Measurements from ENCODE around the gene NMNAT2. TPM values are rescaled to one million over a fixed set of nuclear protein-coding genes. Genes with fewer than 3 reads are reported as not detected.

The NMNAT2 gene
- total RNA-seq, 1 donor from 2014 or later: 1.7 TPM

DNA sequence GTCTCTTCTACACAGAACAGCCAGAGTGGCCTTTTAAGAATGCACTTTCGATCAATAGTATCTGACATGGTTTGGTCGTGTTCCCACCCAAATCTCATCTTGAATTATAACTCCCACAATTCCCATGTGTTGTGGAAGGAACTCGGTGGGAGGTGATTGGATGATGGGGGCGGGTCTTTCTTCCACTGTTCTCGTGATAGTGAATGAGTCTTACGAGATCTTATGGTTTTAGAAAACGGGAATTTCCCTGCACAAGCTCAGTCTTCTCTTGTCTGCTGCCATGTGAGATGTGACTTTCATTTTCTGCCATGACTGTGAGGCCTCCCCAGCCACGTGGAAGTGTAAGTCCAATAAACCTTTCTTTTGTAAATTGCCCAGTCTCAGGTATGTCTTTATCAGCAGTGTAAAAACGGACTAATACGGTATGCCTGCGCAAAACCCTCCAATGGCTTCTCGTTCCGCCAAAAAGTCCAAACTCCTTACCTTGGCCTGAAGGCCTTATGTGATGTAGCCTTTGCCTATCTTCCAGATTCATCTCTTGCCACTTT, 31.1 kb upstream of the NMNAT2 start:
- Histone ChIP-seq H3K27ac (no peak overlapping the region), H3K9me3 (no peaks in the 10 kb centered on the region), H3K27me3 (no peaks in the 10 kb centered on the region), H3K4me3 (no peak overlapping the region), H3K36me3 (no peaks in the 10 kb centered on the region), H3K4me1 (no peaks in the 10 kb centered on the region)
- TF ChIP-seq, protein P1, sequence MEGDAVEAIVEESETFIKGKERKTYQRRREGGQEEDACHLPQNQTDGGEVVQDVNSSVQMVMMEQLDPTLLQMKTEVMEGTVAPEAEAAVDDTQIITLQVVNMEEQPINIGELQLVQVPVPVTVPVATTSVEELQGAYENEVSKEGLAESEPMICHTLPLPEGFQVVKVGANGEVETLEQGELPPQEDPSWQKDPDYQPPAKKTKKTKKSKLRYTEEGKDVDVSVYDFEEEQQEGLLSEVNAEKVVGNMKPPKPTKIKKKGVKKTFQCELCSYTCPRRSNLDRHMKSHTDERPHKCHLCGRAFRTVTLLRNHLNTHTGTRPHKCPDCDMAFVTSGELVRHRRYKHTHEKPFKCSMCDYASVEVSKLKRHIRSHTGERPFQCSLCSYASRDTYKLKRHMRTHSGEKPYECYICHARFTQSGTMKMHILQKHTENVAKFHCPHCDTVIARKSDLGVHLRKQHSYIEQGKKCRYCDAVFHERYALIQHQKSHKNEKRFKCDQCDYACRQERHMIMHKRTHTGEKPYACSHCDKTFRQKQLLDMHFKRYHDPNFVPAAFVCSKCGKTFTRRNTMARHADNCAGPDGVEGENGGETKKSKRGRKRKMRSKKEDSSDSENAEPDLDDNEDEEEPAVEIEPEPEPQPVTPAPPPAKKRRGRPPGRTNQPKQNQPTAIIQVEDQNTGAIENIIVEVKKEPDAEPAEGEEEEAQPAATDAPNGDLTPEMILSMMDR (IDR thresholded peaks at IDR 0.05): no peak
- no peak for TF ChIP-seq POLR2A (IDR thresholded peaks at IDR 0.05)
- no peak for TF ChIP-seq POLR2AphosphoS5 (IDR thresholded peaks at IDR 0.05; ENCODE audit: insufficient read depth in 1 of 2, low read depth in 1 of 2)
- DNase-seq (ENCODE audit: extremely low spot score in 2 of 2): no peak
- intact Hi-C loops (cut with DNase I): no loop called here

DNA sequence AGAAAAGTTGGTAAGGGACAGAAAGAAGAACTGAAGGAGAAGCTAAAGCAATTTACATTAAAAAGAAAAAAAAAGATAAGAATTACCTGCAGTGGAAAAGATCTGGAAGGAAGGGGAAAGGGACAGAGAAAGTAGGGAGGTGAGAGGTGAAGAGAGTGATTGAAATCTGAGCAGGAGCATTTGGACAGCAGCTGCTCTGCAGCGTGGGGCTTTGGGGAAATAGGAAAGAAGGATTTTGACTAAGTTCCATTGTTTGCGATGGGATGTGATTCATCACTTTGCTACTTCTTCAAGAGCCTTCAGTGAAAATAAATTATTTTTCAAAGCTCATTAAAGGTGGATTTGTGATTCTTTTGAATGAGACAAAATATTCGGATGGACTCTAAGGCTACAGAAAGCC, 26.1 kb upstream of the NMNAT2 start:
- H3K4me3 ChIP-seq: no peak overlapping the region
- H3K36me3 ChIP-seq: no peaks in the 10 kb centered on the region
- no peaks in the 10 kb centered on the region for H3K4me1 ChIP-seq
- intact Hi-C loops (cut with DNase I): no loop called here
- no peaks in the 10 kb centered on the region for H3K9me3 ChIP-seq
- H3K27me3 ChIP-seq: no peaks in the 10 kb centered on the region
- H3K27ac ChIP-seq: no peak overlapping the region
- DNase-seq (ENCODE audit: extremely low spot score in 2 of 2): no peak
- TF ChIP-seq, protein P1 (IDR thresholded peaks at IDR 0.05): no peak
- TF ChIP-seq POLR2A (IDR thresholded peaks at IDR 0.05): no peak
- no peak for TF ChIP-seq POLR2AphosphoS5 (IDR thresholded peaks at IDR 0.05; ENCODE audit: insufficient read depth in 1 of 2, low read depth in 1 of 2)

DNA sequence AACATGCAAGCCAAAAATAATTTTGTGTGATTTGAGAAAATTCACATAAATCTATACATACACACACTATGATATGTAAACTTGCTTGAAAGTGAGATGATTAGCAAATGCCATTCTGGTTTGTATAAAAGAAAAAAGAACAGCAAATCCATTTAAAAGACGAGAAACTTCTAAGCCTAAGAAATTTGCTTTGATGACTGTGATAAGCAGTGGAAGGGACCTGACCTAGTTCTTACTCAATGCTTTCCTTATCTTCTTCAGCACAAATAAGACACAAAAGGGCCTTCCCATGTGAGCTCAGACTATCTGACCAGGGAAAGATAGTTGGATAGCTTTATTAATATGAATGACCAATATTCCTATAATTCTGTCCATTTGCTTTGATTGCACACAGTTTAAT, 25.3 kb upstream of the NMNAT2 start:
- Histone ChIP-seq H3K4me1 (no peaks in the 10 kb centered on the region), H3K4me3 (no peak overlapping the region), H3K36me3 (no peaks in the 10 kb centered on the region), H3K27ac (no peak overlapping the region), H3K9me3 (no peaks in the 10 kb centered on the region), H3K27me3 (no peaks in the 10 kb centered on the region)
- no peak for DNase-seq (ENCODE audit: extremely low spot score in 2 of 2)
- intact Hi-C loops (cut with DNase I): no loop called here
- TF ChIP-seq POLR2A (IDR thresholded peaks at IDR 0.05) (no peak), POLR2AphosphoS5 (IDR thresholded peaks at IDR 0.05; ENCODE audit: insufficient read depth in 1 of 2, low read depth in 1 of 2) (no peak)
- TF ChIP-seq, protein P1 (IDR thresholded peaks at IDR 0.05): no peak

DNA sequence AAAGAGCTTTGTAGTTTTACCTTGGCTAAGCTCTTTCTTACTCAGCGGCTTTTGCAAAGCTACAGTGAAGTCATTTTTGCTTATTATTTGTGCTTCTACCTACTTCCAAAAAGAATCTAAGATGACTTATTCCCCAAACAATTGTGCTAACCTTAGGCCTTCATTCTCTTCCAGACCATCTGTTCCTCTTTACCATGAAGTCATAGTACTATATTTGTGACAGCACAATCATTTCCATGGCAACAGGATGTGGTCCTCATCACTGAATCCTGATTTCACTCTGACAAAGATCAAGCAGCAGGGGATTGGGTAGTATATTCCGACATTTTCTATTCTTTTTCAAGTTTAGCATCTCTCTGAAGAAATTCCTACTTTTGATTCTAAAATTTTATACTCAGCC, 24.8 kb upstream of the NMNAT2 start:
- no peaks in the 10 kb centered on the region for H3K36me3 ChIP-seq
- intact Hi-C loops (cut with DNase I): no loop called here
- H3K9me3 ChIP-seq: no peaks in the 10 kb centered on the region
- no peak overlapping the region for H3K27ac ChIP-seq
- TF ChIP-seq POLR2A (IDR thresholded peaks at IDR 0.05) (no peak), POLR2AphosphoS5 (IDR thresholded peaks at IDR 0.05; ENCODE audit: insufficient read depth in 1 of 2, low read depth in 1 of 2) (no peak)
- TF ChIP-seq, protein P1 (IDR thresholded peaks at IDR 0.05): no peak
- H3K4me3 ChIP-seq: no peak overlapping the region
- no peak for DNase-seq (ENCODE audit: extremely low spot score in 2 of 2)
- H3K4me1 ChIP-seq: no peaks in the 10 kb centered on the region
- H3K27me3 ChIP-seq: no peaks in the 10 kb centered on the region

DNA sequence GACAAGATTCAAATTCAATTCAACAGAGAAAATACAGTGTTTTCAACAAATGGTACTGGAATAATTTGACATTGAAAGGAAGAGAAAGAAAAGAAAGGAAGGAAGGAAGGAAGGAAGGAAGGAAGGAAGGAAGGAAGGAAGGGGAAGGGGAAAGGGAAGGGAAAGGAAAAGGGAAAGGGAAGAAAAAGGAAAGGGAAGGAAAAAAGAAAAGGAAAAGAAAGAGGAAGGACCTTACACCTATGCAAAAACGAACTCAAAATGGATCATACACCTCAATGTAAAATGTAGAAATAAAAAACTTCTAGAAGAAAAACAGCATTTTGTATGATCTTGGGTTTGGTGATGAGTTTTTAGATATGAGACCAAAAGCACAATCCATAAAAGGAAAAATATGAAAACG, 19.9 kb upstream of the NMNAT2 start:
- H3K9me3 ChIP-seq: no peaks in the 10 kb centered on the region
- no peak for DNase-seq (ENCODE audit: extremely low spot score in 2 of 2)

More for the DNA sequence above, 19.9 kb upstream of the NMNAT2 start:
- no peaks in the 10 kb centered on the region for H3K36me3 ChIP-seq
- H3K4me1 ChIP-seq: no peaks in the 10 kb centered on the region
- no peak overlapping the region for H3K4me3 ChIP-seq
- intact Hi-C loops (cut with DNase I): no loop called here
- no peaks in the 10 kb centered on the region for H3K27me3 ChIP-seq
- no peak overlapping the region for H3K27ac ChIP-seq
- no peak for TF ChIP-seq POLR2AphosphoS5 (IDR thresholded peaks at IDR 0.05; ENCODE audit: insufficient read depth in 1 of 2, low read depth in 1 of 2)
- no peak for TF ChIP-seq POLR2A (IDR thresholded peaks at IDR 0.05)
- TF ChIP-seq, protein P1 (IDR thresholded peaks at IDR 0.05): no peak
